ENCODE measurements around the gene TBC1D22A.

- TF ChIP-seq CTCF (IDR thresholded peaks at IDR 0.05) (no peak), POLR2A (IDR thresholded peaks at IDR 0.05) (no peak), EP300 (IDR thresholded peaks at IDR 0.05; ENCODE audit: low read depth) (no peak)
These were observed 83.8 kb downstream of the TBC1D22A start for GRCh38 chr22:46846150-46846831.

All from transverse colon (tissue), 3 donors.